HG02623 (cell line): ENCODE measurements around the gene NSMCE1.

Source experiments
- ATAC-seq: cut with Tn5 transposase; IDR thresholded peaks from one replicate; pipeline ENCODE4 v1.9.1; 2021; ENCODE audit warnings: moderate library complexity; ENCODE audit not compliant: unreplicated experiment

Gene NSMCE1

GRCh38 chr16:27268376-27269299 is at the start of gene NSMCE1:
NSMCE1 (minus strand) TSS chr16:27268772; CDS start chr16:27257570, 11,202 bp downstream.
- peak; percentile 91 for ATAC-seq

GRCh38 chr16:27317738-27318391 is 49.3 kb upstream of the NSMCE1 start:
- no peak for ATAC-seq

GRCh38 chr16:27317320-27317719 is 48.7 kb upstream of the NSMCE1 start:
- ATAC-seq, result no peak

GRCh38 chr16:27316038-27316680 is 47.6 kb upstream of the NSMCE1 start:
- ATAC-seq, result no peak

- ATAC-seq, result no peak
Observed at GRCh38 chr16:27315333-27316037, 46.9 kb upstream of the NSMCE1 start.

- ATAC-seq, result no peak
Observed at GRCh38 chr16:27314986-27315332, 46.4 kb upstream of the NSMCE1 start.

GRCh38 chr16:27314161-27314723 is 45.7 kb upstream of the NSMCE1 start:
- ATAC-seq, result no peak

GRCh38 chr16:27313422-27314160 is 45.0 kb upstream of the NSMCE1 start, which contains the start of gene IL4R:
IL4R (plus strand) TSS chr16:27313974; CDS start chr16:27340204, 26,230 bp downstream.
- ATAC-seq, result peak; percentile 39

GRCh38 chr16:27312580-27313421 is 44.2 kb upstream of the NSMCE1 start:
- ATAC-seq, result no peak

GRCh38 chr16:27311897-27312303 is 43.3 kb upstream of the NSMCE1 start:
- ATAC-seq, result no peak

GRCh38 chr16:27311448-27311830 is 42.9 kb upstream of the NSMCE1 start:
- ATAC-seq, result no peak

- no peak for ATAC-seq
Observed at GRCh38 chr16:27310576-27311447, 42.2 kb upstream of the NSMCE1 start.

- no peak for ATAC-seq
Observed at GRCh38 chr16:27308792-27309191, 40.2 kb upstream of the NSMCE1 start.

- ATAC-seq, result no peak
Observed at GRCh38 chr16:27305839-27306442, 37.4 kb upstream of the NSMCE1 start.

GRCh38 chr16:27304881-27305745 is 36.5 kb upstream of the NSMCE1 start:
- ATAC-seq, result no peak

- ATAC-seq, result no peak
Observed at GRCh38 chr16:27304102-27304501, 35.5 kb upstream of the NSMCE1 start.
